ENCODE data around the gene MCRIP1. TPM values are rescaled to one million over a fixed set of nuclear protein-coding genes. Genes with fewer than 3 reads are reported as not detected.

Gene MCRIP1
- polyA plus RNA-seq, 1 experiment, result 63.2 TPM

DNA sequence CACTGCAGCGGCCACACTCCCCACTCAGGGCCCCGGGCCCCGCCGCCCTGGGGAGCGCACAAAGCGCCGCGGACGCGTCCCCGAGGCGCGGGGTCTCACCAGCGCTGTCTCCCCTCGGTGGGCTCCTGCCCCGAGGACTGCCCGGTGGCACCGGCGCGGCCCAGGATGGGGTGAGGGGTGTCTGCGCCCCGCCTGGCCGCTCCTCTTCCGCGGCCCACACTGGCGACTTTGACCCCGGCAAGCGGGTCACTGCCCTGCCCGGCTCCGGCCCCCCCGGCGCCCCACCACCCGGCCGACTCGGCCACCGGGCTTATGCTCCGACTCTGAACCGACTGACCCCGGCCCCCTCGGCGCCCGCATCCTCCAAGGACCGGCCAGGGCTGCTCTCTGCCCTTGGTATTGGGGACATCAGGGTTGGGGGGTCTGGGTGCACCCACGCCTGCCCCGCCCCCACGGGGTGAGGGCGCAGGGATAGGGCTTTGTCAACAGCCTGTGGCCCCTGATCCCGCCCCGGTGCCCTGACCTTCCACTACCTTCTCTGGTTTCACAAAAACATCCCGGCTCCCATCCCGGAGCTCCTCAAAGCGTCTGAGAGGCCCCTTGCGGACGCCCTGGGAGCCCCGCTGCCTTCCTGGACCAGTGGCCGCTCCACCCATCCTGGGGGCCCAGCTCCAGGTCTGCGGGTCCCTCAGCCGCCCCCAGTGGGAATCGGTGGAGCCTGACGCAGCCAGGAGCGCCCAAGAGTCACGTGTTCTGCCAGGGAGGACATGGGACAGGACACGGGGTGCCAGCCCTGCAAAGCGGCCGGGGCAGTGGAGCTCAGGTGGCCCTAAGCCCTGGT, 28.3 kb downstream of the MCRIP1 start:
- CTCF ChIA-PET, result interaction anchor here (0.7 kb wide), 1 partner anchor 20 kb away, joined by 5 read pairs; no protein-coding TSS in a partner anchor
- peaks cover 10% of the 10 kb centered on the region for H3K9me3 ChIP-seq (ENCODE audit: control insufficient read depth, insufficient read depth, low read length)
- POLR2A ChIA-PET, result no interaction called here
- TF ChIP-seq, protein P1, sequence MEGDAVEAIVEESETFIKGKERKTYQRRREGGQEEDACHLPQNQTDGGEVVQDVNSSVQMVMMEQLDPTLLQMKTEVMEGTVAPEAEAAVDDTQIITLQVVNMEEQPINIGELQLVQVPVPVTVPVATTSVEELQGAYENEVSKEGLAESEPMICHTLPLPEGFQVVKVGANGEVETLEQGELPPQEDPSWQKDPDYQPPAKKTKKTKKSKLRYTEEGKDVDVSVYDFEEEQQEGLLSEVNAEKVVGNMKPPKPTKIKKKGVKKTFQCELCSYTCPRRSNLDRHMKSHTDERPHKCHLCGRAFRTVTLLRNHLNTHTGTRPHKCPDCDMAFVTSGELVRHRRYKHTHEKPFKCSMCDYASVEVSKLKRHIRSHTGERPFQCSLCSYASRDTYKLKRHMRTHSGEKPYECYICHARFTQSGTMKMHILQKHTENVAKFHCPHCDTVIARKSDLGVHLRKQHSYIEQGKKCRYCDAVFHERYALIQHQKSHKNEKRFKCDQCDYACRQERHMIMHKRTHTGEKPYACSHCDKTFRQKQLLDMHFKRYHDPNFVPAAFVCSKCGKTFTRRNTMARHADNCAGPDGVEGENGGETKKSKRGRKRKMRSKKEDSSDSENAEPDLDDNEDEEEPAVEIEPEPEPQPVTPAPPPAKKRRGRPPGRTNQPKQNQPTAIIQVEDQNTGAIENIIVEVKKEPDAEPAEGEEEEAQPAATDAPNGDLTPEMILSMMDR (IDR thresholded peaks at IDR 0.05; ENCODE audit: low read depth, low read length), result no peak
- no peak overlapping the region for H3K4me3 ChIP-seq (ENCODE audit: low read depth, low read length)
- no peak for DNase-seq (ENCODE audit: low read depth, low spot score)
- H3K27me3 ChIP-seq (ENCODE audit: control insufficient read depth, insufficient read depth, low read length), result peaks cover 73% of the 10 kb centered on the region
- no peak overlapping the region for H3K27ac ChIP-seq (ENCODE audit: low read depth, low read length)

GRCh38 chr17:81803728-81804558, 29.1 kb downstream of the MCRIP1 start, which contains the start of gene GCGR:
Gene GCGR (plus strand): TSS chr17:81804150. CDS start chr17:81809019, 4,869 bp downstream.
- Histone ChIP-seq H3K4me3 (ENCODE audit: low read depth, low read length) (no peak within 1 kb of the TSS), H3K27me3 (ENCODE audit: control insufficient read depth, insufficient read depth, low read length) (peaks cover 75% of the 10 kb centered on the region), H3K27ac (ENCODE audit: low read depth, low read length) (no peak within 1 kb of the TSS), H3K9me3 (ENCODE audit: control insufficient read depth, insufficient read depth, low read length) (peaks cover 3% of the 10 kb centered on the region)
- DNase-seq (ENCODE audit: low read depth, low spot score), result no peak
- CTCF ChIA-PET, result no interaction called here
- TF ChIP-seq, protein P1 (IDR thresholded peaks at IDR 0.05; ENCODE audit: low read depth, low read length), result no peak
- POLR2A ChIA-PET, result no interaction called here

- CTCF ChIA-PET, result no interaction called here
- no peak for DNase-seq (ENCODE audit: low read depth, low spot score)
- POLR2A ChIA-PET, result no interaction called here
- H3K9me3 ChIP-seq (ENCODE audit: control insufficient read depth, insufficient read depth, low read length), result no peaks in the 10 kb centered on the region; the same call in none of the 2 replicates
- TF ChIP-seq, protein P1 (IDR thresholded peaks at IDR 0.05; ENCODE audit: low read depth, low read length), result no peak
- H3K27me3 ChIP-seq (ENCODE audit: control insufficient read depth, insufficient read depth, low read length), result peaks cover 70% of the 10 kb centered on the region
- no peak overlapping the region for H3K27ac ChIP-seq (ENCODE audit: low read depth, low read length)
- H3K4me3 ChIP-seq (ENCODE audit: low read depth, low read length), result no peak overlapping the region
Observed at GRCh38 chr17:81802856-81803643, 30.0 kb downstream of the MCRIP1 start.

- ChIA-PET POLR2A (no interaction called here), CTCF (no interaction called here)
- TF ChIP-seq, protein P1 (IDR thresholded peaks at IDR 0.05; ENCODE audit: low read depth, low read length), result no peak
- DNase-seq (ENCODE audit: low read depth, low spot score), result no peak
- Histone ChIP-seq H3K9me3 (ENCODE audit: control insufficient read depth, insufficient read depth, low read length) (no peaks in the 10 kb centered on the region; the same call in none of the 2 replicates), H3K4me3 (ENCODE audit: low read depth, low read length) (no peak overlapping the region), H3K27ac (ENCODE audit: low read depth, low read length) (no peak overlapping the region), H3K27me3 (ENCODE audit: control insufficient read depth, insufficient read depth, low read length) (peaks cover 68% of the 10 kb centered on the region)
Observed at GRCh38 chr17:81802048-81802758, 30.9 kb downstream of the MCRIP1 start.
